ENCODE measurements around the gene ZNF280C.
"Not testable (repeated sequence)": the region's sequence is repeated elsewhere in the genome, so short reads cannot be mapped to it uniquely, and the experiment has no call there.

ZNF280C gene

DNA sequence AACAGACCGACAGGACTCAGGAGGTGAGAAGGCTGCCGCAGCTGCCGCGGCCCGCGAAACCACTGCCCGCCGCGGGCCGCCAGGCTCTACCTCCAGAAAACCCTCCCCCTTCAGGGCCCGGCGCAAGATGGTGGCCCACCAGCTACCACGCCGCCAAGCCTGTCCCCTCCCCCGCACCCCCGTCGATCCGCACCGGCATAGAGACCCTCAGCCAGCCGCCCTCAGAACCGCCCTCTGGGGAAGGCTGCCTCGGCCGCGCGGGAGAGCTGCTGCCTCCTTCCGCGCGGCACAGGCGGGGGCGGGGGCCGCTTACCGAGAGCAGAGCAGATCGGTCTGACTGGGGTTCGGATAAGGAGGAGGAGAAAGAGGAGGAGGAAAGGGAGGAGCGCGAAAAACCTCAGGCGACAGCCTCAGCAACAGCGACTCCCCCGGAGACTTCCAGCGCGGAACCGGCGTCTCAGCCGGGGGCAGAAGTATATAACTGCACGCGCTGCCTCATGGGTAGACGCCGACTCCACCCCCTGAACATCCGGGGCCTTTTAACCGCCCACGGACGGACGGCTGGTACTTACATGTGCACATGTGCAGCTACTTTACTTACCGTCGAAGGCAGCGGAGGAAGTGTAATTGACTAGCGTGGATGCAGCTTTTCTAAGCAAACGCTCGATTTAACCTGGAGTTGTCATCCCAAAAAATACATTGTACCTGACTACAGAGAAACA lies at the start of gene ZNF280C:
ZNF280C (minus strand) TSS at position 451 of the 722 bp plus-strand sequence. CDS start 8,450 bp downstream, outside the sequence.
- peak; percentile 92 for DNase-seq

DNA sequence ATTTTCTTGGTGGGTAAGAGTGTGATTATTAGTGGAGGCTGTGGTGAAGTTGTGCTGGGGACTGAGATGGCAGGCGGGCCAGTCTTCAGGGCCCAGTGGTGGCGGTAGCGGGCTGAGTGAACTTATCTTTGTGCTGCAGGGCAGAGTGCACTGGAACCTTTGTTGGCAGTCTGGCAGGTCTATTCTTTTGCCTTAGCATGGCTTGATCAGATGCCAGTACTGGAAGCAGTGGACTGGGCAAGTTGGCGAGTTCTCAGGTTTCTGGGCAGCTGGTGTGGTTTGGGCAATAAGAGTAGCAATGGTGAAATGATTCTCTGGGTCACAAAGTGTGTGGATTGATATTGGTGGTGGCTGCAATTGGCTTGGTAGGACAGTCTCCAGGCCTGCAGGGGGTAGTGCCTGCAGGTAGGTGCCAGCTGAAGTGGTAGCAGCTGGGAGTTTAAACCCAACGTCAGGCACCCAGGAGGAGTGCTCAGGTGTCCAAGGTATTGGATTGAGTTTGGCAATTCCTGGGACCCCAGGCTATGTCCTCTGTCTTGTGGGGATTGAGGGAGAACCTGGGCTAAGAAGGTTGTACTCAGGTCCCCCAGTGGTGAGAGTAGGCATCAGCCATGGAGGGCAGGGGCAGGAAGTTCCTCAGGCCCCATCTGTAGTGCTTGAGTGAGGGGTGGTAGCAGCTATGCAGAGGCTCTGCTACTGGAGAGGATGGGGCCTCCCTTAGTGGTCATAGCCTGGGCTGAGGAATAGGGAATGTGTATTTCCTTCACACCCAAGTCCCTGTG lies 36.1 kb upstream of the ZNF280C start:
- no peak for DNase-seq

DNA sequence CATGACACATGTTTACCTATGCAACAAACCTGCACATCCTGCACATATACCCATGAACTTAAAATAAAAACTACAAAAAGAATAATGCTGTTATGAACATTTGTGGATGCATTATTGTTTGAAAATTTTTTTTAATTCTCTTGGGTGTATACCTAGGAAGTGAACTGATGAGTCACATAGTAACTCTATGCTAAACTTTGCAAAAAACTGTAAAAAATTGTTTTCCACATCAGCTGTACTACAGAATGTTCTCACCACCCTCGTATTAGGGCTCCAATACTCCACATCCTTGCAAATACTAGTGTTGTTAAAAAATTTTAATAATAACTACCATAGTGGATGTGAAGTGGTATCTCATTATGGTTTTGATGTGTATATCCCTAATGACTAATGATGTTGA lies 33.3 kb upstream of the ZNF280C start:
- DNase-seq = no peak

DNA sequence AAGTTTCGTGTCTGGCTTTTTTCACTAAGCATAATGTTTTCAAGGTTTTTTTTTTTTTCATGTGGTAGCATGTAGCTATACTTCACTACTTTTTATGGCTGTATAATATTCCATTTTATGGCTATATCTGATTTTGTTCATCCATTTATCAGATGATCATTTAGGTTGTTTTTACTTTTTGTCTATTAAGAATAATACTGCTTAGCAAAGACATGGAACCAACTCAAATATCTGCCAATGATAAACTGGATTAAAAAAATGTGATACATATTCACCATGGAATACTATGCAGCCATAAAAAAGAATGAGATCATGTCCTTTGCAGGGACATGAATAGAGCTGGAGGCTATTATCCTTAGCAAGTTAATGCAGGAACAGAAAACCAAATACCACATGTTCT lies 32.7 kb upstream of the ZNF280C start:
- no peak for DNase-seq

DNA sequence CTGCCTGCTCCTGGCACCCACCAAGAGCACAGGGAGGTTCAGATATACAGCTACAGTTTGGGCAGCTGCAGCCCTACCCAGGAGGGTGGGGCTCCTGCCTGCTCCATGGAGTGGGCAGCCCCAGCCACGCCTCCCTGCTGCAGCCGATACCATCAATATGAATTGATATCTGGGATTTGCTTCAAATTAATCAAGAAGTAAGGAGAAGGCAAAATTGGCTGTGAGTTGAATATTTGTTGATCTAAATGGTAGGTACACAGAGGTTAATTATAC lies 31.2 kb upstream of the ZNF280C start:
- no peak for DNase-seq

- peak; percentile 10 for DNase-seq
Observed at GRCh38 chrX:130299279-130300009, 30.7 kb upstream of the ZNF280C start.

- no peak for DNase-seq
Observed at GRCh38 chrX:130296743-130297142, 28.0 kb upstream of the ZNF280C start.

DNA sequence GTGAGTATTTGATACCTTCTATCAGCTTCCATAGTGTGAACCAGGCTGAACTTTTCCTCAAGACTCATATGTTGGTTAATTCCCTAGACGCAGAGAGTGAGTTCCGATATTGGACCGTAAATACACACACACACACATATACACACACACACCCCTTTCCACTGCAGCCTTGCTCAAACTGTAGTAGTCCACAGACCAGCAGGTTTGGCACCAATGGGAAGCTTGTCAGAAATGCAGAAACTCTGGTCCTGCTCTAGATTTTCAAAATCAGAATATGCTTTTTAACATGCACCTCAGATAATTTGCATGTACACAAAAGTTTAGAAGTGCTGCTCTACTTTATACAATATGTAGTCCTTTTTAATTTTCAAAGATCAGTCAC lies 27.6 kb upstream of the ZNF280C start:
- no peak for DNase-seq

DNA sequence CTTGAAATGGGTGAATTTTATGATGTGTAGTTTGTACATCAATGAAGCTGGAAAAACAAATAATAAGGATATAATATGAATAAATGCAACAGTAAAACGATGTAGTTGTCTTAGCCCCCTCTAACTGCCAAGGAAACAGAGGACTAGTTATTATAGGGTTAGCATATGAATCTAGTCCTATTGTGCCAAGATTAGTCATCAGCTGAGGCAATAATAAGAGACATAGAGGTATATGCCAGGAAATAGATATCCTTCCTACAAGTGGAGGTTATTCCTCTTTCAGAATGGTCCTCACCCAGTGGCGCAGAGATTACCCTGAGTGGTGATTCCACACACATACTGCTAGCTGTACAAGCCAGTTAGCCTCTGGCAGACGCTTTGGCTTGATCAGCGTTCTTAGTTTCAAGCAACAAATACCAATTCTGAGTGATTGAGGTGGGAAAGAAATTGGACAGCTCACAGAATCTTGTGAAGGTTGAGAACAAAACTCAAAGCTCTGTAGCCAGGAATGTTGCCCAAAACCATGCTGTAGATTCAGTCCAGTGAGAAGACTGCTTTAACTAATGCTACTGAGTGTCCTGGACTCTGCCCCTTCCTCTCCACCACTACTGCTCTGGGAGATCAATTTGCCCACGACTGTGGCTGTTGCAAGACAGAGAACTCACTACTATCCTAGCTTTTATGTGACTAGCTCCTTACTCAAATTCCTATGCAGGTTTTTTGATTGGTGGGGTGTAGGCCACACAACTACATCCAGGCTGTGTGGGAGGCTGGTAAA lies 27.0 kb upstream of the ZNF280C start:
- DNase-seq = no peak

- DNase-seq = no peak
Observed at GRCh38 chrX:130287071-130287770, 18.5 kb upstream of the ZNF280C start.

- DNase-seq = no peak
Observed at GRCh38 chrX:130285710-130286109, 17.0 kb upstream of the ZNF280C start.

GRCh38 chrX:130285069-130285620 lies 16.4 kb upstream of the ZNF280C start:
- no peak for DNase-seq

DNA sequence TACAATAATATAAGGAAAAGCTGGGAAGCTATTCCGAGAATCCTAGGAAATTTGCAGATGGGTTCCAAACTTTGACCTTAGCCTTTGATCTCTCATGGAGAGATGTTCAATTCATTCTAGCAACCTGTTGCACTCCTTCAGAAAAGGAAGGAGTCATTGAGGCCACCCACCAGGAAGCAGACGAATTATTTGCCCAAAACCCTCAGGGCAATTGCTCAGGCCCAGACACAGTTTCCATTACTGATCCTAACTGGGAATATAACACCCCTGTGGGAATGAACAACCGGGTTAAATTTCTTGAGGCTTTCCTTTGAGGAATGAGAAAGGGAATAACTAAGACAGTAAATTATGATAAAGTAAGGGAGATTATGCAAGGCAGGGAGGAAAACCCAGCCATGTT lies 13.5 kb upstream of the ZNF280C start:
- no peak for DNase-seq

DNA sequence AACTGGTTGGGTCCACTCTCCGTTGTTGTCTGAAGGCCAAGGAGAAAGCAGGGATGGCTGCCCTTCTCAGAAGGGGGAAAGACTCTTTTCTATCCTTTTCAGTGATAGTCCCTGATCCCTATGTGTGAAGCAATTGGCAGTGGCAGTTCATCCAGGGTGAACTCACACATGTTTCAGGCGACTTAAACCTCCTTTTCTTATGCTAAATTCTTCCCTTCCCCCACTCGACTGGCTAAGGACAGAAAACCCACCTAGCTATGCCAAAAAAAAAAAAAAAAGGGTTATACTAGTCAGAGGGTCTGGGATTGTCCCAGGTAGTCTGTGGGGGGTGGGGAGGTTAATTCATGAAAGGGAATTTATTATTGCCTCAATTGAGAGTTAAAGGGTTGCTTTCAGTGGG lies 12.2 kb upstream of the ZNF280C start:
- no peak for DNase-seq

- DNase-seq = not testable (repeated sequence)
Observed at GRCh38 chrX:130272253-130272652, 3.6 kb upstream of the ZNF280C start.

DNA sequence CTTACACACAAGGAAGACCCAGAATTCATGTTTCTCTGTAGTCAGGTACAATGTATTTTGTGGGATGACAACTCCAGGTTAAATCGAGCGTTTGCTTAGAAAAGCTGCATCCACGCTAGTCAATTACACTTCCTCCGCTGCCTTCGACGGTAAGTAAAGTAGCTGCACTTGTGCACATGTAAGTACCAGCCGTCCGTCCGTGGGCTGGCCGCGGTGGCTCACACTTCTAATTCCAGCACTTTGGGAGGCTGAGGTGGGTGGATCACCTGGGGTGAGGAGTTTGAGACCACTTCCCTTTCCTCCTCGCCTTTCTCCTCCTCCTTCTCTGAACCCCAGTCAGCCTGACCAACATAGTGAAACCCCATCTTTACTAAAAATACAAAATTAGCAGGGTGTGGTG lies 692 bp upstream of the ZNF280C start:
- not testable (repeated sequence) for DNase-seq

DNA sequence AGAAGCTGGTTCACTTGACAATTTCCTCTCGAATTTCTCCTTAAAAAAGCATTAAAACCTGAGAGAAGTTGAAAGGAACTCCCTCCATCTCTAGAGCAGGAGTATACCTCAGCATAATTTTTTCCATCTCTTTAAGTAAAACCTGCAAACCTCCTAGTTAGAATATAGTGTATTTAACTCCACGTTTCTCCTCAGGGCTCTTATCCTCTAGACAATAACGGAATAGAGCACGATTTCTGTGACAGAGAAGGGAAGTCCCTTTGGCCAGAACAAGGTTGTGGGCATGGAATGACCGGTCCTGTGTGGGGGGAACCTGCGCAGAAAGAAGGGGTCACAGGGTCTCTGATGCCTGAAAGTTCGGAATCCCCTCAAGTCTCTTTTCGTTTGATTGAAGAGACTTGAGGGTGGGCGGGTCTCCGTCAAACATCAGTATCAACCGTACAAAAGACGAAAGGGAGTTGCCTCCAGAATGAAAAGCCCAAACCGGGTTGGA lies 697 bp downstream of the ZNF280C start:
- no peak for DNase-seq

- no peak for DNase-seq
Observed at GRCh38 chrX:130264573-130264972, 4.1 kb downstream of the ZNF280C start.

GRCh38 chrX:130263016-130263415 lies 5.7 kb downstream of the ZNF280C start:
- no peak for DNase-seq

GRCh38 chrX:130262231-130262630 lies 6.5 kb downstream of the ZNF280C start:
- no peak for DNase-seq

GRCh38 chrX:130261296-130261893 lies 7.3 kb downstream of the ZNF280C start:
- DNase-seq = no peak

DNA sequence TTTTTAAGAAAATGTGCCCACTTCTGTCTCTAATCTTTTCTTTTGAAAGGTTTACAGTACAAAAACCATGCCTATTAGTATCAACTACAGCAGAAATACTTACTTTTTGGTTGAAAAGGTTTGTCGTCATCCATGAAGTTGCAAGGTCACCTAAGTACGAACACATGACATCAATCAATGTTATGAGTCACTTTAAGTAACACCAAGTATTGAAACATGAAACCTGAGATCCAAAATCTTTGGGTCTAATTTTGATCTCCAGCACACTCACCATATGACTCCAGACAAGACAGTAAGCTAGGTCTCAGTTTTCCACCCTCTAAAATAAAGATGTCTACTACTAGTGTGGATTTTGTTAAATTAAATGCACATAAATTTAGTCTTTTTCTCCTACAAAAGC lies 8.4 kb downstream of the ZNF280C start:
- no peak for DNase-seq

Measured in NCI-H345 (cell line).